Measurements from ENCODE around the gene SCAF4.
"Not testable (repeated sequence)": the region's sequence is repeated elsewhere in the genome, so short reads cannot be mapped to it uniquely, and the experiment has no call there.

Gene SCAF4

DNA sequence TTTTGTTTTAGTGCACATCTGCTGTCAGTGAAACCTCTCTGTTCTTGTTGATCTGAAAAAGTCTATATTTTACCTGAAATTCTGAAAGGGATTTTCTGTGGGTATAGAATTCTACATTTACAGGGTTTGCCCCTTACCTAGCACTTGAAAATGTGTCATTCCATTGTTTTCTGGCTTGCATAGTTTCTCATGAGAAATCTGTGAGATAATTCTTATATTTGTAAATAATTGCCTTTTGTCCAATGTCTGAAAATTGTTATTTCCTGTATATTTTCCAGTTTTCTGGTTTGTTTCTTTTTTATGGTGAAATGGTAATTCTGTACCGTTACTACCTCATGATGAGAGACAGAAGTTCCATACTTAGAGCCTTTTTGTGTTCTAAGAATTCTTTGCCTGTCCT lies 11.8 kb upstream of the SCAF4 start:
- H3K9ac ChIP-seq (ENCODE audit: low read depth in 1 of 2, low read length in 2 of 2) = no peak overlapping the region
- H3K27me3 ChIP-seq (ENCODE audit: control insufficient read depth in 1 of 2, insufficient read depth in 2 of 2, low read length in 2 of 2) = no peaks in the 10 kb centered on the region
- no peaks in the 10 kb centered on the region for H3K36me3 ChIP-seq (ENCODE audit: control insufficient read depth in 1 of 2, insufficient read depth in 2 of 2, low read length in 2 of 2)
- H3K4me1 ChIP-seq (ENCODE audit: control insufficient read depth in 1 of 2, insufficient read depth in 2 of 2, low read length in 2 of 2) = no peaks in the 10 kb centered on the region
- no peak overlapping the region for H3K27ac ChIP-seq (ENCODE audit: low read depth, low read length)
- H3K9me3 ChIP-seq (ENCODE audit: control insufficient read depth in 1 of 2, low read length in 2 of 2) = no peaks in the 10 kb centered on the region
- no peak overlapping the region for H3K4me3 ChIP-seq (ENCODE audit: low read depth in 1 of 2, low read length in 2 of 2)

DNA sequence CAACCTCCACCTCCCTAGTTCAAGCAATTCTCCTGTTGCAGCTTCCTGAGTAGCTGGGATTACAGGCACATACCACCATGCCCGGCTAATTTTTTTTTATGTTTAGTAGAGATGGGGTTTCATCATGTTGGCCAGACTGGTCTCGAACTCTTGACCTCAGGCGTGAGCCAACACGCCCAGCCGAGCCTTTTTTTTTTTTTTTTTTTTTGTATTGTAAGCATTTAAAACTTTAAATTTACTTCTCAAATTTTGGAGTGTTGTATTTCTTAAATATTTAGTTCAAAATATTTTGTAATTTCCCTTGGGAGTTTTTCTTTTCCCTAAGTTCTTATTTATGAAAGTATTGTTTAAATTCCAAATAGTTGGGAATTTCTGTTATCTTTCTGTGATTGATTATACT lies 9.2 kb upstream of the SCAF4 start:
- no peak overlapping the region for H3K27ac ChIP-seq (ENCODE audit: low read depth, low read length)
- H3K4me3 ChIP-seq (ENCODE audit: low read depth in 1 of 2, low read length in 2 of 2) = no peak overlapping the region
- no peaks in the 10 kb centered on the region for H3K36me3 ChIP-seq (ENCODE audit: control insufficient read depth in 1 of 2, insufficient read depth in 2 of 2, low read length in 2 of 2)
- H3K9ac ChIP-seq (ENCODE audit: low read depth in 1 of 2, low read length in 2 of 2) = no peak overlapping the region
- H3K9me3 ChIP-seq (ENCODE audit: control insufficient read depth in 1 of 2, low read length in 2 of 2) = no peaks in the 10 kb centered on the region
- H3K4me1 ChIP-seq (ENCODE audit: control insufficient read depth in 1 of 2, insufficient read depth in 2 of 2, low read length in 2 of 2) = no peaks in the 10 kb centered on the region
- H3K27me3 ChIP-seq (ENCODE audit: control insufficient read depth in 1 of 2, insufficient read depth in 2 of 2, low read length in 2 of 2) = no peaks in the 10 kb centered on the region

DNA sequence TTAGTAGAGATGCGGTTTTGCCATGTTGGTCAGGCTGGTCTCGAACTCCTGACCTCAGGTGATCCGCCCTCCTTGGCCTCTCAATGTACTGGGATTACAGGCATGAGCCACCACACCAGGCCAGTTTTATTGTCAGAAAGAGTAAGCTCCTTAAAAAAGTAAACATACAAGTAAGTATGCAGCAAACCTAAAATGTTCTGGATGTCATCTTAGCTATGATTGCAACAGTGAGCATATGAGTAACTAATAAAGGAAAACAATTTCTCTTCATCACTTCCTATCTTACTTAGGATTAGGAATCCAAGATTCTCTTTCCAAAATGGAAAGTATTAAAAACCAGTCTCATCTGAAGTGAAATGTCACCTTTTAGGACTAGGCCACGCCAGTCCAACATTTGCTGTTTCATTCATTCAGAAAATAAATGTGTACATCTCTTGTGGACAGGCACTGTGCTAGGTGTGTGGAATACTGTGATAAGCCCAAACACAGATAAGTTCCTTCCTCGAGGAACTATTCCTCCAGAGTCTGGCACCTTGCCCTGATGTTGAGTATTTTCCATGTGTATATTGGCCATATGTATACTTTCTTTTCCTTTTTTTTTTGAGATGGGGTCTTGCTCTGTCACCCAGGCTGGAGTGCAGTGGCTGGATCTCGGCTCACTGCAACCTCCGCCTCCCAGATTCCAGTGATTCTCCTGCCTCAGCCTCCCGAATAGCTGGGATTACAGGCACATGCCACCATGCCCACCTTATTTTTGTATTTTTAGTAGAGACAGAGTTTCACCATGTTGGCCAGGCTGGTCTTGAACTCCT lies 5.9 kb upstream of the SCAF4 start:
- not testable (repeated sequence) for H3K36me3 ChIP-seq (ENCODE audit: control insufficient read depth in 1 of 2, insufficient read depth in 2 of 2, low read length in 2 of 2); H3K27me3 ChIP-seq (ENCODE audit: control insufficient read depth in 1 of 2, insufficient read depth in 2 of 2, low read length in 2 of 2); H3K9me3 ChIP-seq (ENCODE audit: control insufficient read depth in 1 of 2, low read length in 2 of 2); H3K9ac ChIP-seq (ENCODE audit: low read depth in 1 of 2, low read length in 2 of 2); H3K4me3 ChIP-seq (ENCODE audit: low read depth in 1 of 2, low read length in 2 of 2); H3K27ac ChIP-seq (ENCODE audit: low read depth, low read length)
- H3K4me1 ChIP-seq (ENCODE audit: control insufficient read depth in 1 of 2, insufficient read depth in 2 of 2, low read length in 2 of 2) = peaks cover 8 to 12% of the 10 kb centered on the region in 2 donors

DNA sequence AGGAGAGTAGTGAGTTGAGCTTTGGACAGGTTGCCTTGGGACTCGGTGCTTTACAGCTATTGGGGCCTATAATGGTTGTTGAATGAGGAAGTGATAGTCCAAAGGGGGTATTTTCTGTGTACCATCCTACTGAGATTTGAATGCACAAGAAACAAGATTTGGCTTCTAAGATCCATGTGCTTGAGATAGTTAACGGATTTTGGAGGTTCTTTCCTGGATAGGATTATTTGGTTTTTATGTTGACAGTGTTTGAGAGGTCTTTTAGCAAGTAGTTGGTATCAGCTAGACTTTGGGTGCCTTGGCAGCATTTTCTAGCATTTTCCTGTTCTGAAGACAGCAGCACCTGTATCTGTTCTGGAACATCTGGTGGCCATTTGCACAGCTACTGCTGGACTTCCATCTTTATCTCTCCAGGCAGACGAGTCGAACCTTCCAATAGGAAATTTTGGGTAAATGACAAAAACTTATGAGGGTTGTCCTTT lies 3.6 kb upstream of the SCAF4 start:
- Histone ChIP-seq H3K4me3 (ENCODE audit: low read depth in 1 of 2, low read length in 2 of 2) (no peak overlapping the region), H3K27me3 (ENCODE audit: control insufficient read depth in 1 of 2, insufficient read depth in 2 of 2, low read length in 2 of 2) (no peaks in the 10 kb centered on the region), H3K4me1 (ENCODE audit: control insufficient read depth in 1 of 2, insufficient read depth in 2 of 2, low read length in 2 of 2) (peaks cover 13 to 19% of the 10 kb centered on the region in 2 donors), H3K36me3 (ENCODE audit: control insufficient read depth in 1 of 2, insufficient read depth in 2 of 2, low read length in 2 of 2) (no peaks in the 10 kb centered on the region), H3K27ac (ENCODE audit: low read depth, low read length) (no peak overlapping the region), H3K9ac (ENCODE audit: low read depth in 1 of 2, low read length in 2 of 2) (no peak overlapping the region), H3K9me3 (ENCODE audit: control insufficient read depth in 1 of 2, low read length in 2 of 2) (no peaks in the 10 kb centered on the region)

DNA sequence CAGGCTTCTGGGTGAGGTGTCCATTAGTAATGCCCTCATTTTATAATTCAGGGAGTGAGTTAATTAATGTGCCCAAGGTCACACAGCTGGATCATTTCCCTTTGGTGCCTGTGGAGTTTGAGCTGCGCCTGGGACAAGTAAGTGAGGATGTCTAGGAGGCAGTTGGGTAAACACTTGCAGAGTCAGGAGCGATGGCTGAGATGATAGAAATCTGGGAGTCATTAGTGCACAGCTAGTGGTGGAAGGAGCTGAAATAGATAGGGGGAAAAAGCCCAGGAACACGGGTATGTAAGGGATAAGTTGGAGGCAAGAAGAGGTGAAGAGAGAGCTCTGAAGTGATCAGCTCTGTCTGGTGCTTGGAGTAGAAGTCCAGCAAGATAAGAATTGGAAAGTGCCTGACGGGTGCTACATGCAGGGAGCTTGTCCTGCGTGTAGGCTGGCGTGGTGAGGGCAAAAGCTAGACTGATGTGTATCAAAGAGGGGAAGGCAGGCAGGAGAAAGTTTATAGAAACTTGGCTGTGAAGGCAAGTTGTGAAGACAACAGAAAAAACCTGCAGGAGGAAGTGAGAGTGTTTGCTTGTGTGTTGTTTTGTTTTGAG lies 1.7 kb upstream of the SCAF4 start:
- Histone ChIP-seq H3K9ac (ENCODE audit: low read depth in 1 of 2, low read length in 2 of 2) (peak overlapping the region in 1 of 2 donors; percentile 80), H3K36me3 (ENCODE audit: control insufficient read depth in 1 of 2, insufficient read depth in 2 of 2, low read length in 2 of 2) (no peaks in the 10 kb centered on the region), H3K9me3 (ENCODE audit: control insufficient read depth in 1 of 2, low read length in 2 of 2) (no peaks in the 10 kb centered on the region), H3K27ac (ENCODE audit: low read depth, low read length) (no peak overlapping the region), H3K4me1 (ENCODE audit: control insufficient read depth in 1 of 2, insufficient read depth in 2 of 2, low read length in 2 of 2) (peaks cover 32 to 37% of the 10 kb centered on the region in 2 donors), H3K4me3 (ENCODE audit: low read depth in 1 of 2, low read length in 2 of 2) (no peak overlapping the region), H3K27me3 (ENCODE audit: control insufficient read depth in 1 of 2, insufficient read depth in 2 of 2, low read length in 2 of 2) (no peaks in the 10 kb centered on the region)

DNA sequence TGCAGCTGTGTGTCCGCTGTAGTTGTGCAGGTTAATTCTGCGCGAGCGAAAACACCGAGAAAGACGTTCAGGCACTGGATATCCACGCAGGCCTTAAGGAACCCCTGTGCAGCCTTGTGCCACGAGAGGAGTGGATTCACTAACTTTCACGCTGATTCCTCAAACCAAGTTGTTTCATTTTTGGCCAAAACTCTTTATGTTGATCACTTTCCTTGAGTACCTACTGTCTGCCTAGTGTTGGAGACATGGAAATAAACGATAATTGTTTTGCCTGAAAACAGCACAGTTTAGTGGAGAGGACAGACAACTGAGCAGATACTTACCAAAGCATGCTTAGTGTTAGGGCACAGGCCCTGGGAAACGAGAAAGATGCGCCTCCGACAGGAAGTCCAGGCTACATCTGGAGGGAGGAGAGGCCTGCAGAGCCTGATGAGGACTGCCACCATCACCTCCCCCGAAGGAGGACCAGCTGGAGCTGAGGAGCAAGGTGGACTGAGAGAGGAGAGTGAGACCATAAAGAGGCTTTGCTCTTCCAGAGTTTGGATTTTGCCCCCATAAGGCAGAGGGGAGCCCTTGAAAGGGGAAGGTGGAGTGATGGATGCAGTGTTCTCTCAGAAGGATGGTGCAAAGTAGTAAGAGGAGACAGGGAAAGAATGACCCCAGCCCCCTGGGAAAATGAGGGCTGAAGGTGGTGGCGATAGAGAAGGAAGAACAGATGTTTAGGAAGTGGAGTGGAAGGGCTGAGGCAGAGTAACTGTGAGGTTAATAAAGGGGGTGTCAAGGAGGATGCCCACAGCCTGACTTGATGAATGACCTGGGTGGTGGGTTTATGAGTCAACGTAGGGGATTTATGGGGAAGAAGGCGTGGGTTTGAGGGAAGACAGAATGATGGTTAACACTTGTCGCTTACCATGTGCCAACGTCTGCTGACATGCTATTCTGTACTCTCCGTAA lies 956 bp upstream of the SCAF4 start:
- Histone ChIP-seq H3K27ac (ENCODE audit: low read depth, low read length) (peak overlapping the region; percentile 88), H3K36me3 (ENCODE audit: control insufficient read depth in 1 of 2, insufficient read depth in 2 of 2, low read length in 2 of 2) (no peaks in the 10 kb centered on the region), H3K4me1 (ENCODE audit: control insufficient read depth in 1 of 2, insufficient read depth in 2 of 2, low read length in 2 of 2) (peaks cover 36 to 39% of the 10 kb centered on the region in 2 donors), H3K27me3 (ENCODE audit: control insufficient read depth in 1 of 2, insufficient read depth in 2 of 2, low read length in 2 of 2) (no peaks in the 10 kb centered on the region), H3K4me3 (ENCODE audit: low read depth in 1 of 2, low read length in 2 of 2) (peak overlapping the region; percentile 68 to 80), H3K9ac (ENCODE audit: low read depth in 1 of 2, low read length in 2 of 2) (peak overlapping the region; percentile 76 to 80), H3K9me3 (ENCODE audit: control insufficient read depth in 1 of 2, low read length in 2 of 2) (no peaks in the 10 kb centered on the region)

DNA sequence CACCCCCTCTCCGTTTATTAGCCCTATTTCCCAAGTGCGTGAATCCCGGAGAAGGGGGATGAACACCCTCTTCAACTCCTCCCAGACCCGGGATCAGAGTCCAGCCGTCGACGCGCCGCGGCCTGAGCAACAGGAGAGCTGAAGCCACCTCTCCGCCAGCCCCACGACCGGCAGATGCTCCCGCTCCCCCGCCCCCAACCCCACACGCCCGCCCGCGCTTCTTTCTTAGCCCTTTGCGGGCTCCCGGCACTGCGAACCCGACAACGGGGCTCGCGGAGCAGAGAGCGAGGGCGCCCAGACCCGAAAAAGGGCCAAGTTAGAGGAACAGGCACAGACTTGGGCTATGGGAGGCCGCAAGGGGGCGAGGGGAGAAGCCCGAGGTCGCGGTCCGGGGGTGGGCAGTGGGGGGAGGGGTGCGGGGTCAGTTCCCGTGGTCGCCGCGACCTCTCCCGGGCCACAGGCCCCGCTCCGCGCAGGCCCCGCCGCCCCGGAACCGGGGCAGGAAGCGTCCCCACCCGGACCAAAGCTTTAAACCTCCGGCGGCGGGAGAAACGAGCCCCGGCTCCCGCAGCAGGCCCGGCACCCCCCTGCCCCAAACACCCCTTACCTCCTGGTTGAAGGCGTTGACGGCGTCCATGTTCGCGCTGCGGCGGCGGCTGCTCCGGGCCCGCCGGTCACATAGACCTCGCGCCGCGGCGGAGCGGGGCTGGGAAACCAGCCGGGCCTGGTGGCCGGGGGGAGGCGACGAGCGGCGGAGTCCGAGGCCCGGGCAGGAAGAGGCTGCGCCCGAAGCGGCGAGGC lies 662 bp downstream of the SCAF4 start:
- peak overlapping the region; percentile 85 to 89 for H3K9ac ChIP-seq (ENCODE audit: low read depth in 1 of 2, low read length in 2 of 2)
- no peaks in the 10 kb centered on the region for H3K36me3 ChIP-seq (ENCODE audit: control insufficient read depth in 1 of 2, insufficient read depth in 2 of 2, low read length in 2 of 2)
- H3K4me1 ChIP-seq (ENCODE audit: control insufficient read depth in 1 of 2, insufficient read depth in 2 of 2, low read length in 2 of 2) = peaks cover 36 to 39% of the 10 kb centered on the region in 2 donors
- H3K27ac ChIP-seq (ENCODE audit: low read depth, low read length) = peak overlapping the region; percentile 90
- peak overlapping the region; percentile 84 to 89 for H3K4me3 ChIP-seq (ENCODE audit: low read depth in 1 of 2, low read length in 2 of 2)
- no peaks in the 10 kb centered on the region for H3K27me3 ChIP-seq (ENCODE audit: control insufficient read depth in 1 of 2, insufficient read depth in 2 of 2, low read length in 2 of 2)
- no peaks in the 10 kb centered on the region for H3K9me3 ChIP-seq (ENCODE audit: control insufficient read depth in 1 of 2, low read length in 2 of 2)

DNA sequence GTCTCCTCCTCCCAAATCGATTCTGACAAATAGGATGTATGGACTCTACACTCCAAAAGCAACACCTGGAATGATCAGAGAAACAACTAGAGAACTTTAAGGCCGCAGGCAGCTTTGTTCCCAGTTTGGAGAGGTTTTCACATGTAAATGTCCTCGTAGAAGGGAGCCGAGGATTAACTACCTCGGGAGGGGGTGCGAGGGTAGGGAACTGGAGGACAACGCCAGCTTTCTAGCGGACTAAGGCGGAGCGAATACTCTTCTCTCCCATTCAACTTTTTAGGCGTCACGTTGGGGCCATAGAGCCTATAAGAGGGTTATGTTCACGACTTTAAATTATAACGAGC lies 1.2 kb downstream of the SCAF4 start:
- peaks cover 36 to 39% of the 10 kb centered on the region in 2 donors for H3K4me1 ChIP-seq (ENCODE audit: control insufficient read depth in 1 of 2, insufficient read depth in 2 of 2, low read length in 2 of 2)
- no peaks in the 10 kb centered on the region for H3K9me3 ChIP-seq (ENCODE audit: control insufficient read depth in 1 of 2, low read length in 2 of 2)
- peak overlapping the region; percentile 68 to 89 for H3K9ac ChIP-seq (ENCODE audit: low read depth in 1 of 2, low read length in 2 of 2)
- H3K27me3 ChIP-seq (ENCODE audit: control insufficient read depth in 1 of 2, insufficient read depth in 2 of 2, low read length in 2 of 2) = no peaks in the 10 kb centered on the region
- no peaks in the 10 kb centered on the region for H3K36me3 ChIP-seq (ENCODE audit: control insufficient read depth in 1 of 2, insufficient read depth in 2 of 2, low read length in 2 of 2)
- H3K4me3 ChIP-seq (ENCODE audit: low read depth in 1 of 2, low read length in 2 of 2) = peak overlapping the region; percentile 84 to 89
- H3K27ac ChIP-seq (ENCODE audit: low read depth, low read length) = peak overlapping the region; percentile 90

DNA sequence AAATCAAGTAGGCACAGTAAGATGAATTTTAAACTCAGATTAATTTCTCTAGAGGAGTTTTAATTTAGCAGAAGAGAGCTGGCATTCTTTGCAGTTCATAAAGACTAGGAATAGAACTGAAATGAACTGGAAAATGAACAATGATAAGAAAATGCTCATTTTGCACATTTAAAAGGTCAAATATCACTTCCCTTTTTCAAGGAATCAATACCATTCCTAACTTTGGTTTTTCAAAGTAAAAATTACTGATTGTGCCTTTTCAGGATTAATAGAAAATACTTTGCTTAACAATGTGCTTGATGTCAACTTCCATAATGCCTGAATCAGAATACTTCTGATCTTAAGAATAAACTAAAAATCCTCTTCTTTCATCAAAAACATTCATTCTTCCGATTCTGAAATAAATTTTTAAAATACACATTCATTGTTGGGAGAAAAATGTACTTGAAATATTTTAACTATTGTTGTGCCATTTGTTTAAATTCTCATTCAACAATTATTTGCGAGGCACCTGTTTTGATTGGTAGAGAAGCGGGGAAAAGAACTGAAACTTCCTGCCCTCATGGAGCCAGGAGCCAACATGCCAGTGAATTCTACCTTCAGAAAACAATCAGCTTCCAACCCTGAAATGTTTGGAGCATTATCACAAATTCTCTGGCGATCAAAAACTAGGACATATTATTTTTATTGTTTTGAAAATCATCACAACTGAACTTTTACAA lies 2.1 kb downstream of the SCAF4 start:
- Histone ChIP-seq H3K9me3 (ENCODE audit: control insufficient read depth in 1 of 2, low read length in 2 of 2) (no peaks in the 10 kb centered on the region), H3K4me1 (ENCODE audit: control insufficient read depth in 1 of 2, insufficient read depth in 2 of 2, low read length in 2 of 2) (peaks cover 39 to 43% of the 10 kb centered on the region in 2 donors), H3K9ac (ENCODE audit: low read depth in 1 of 2, low read length in 2 of 2) (no peak overlapping the region), H3K36me3 (ENCODE audit: control insufficient read depth in 1 of 2, insufficient read depth in 2 of 2, low read length in 2 of 2) (no peaks in the 10 kb centered on the region), H3K27ac (ENCODE audit: low read depth, low read length) (no peak overlapping the region), H3K27me3 (ENCODE audit: control insufficient read depth in 1 of 2, insufficient read depth in 2 of 2, low read length in 2 of 2) (no peaks in the 10 kb centered on the region), H3K4me3 (ENCODE audit: low read depth in 1 of 2, low read length in 2 of 2) (peak overlapping the region; percentile 84 to 89)
